ENCODE results near the gene OSBP.

GRCh38 chr11:59542142-59542810 lies 73.3 kb downstream of the OSBP start:
- no peak for TF ChIP-seq CTCF (IDR thresholded peaks at IDR 0.05)
- TF ChIP-seq ZNF671 (CRISPR knock-in tag; IDR thresholded peaks at IDR 0.05), result no peak
- TF ChIP-seq FOXP4 (CRISPR knock-in tag; IDR thresholded peaks at IDR 0.05), result no peak
- TF ChIP-seq CBFB (CRISPR knock-in tag; IDR thresholded peaks at IDR 0.05; ENCODE audit: low read depth), result no peak
- TF ChIP-seq NR2C2 (CRISPR knock-in tag; IDR thresholded peaks at IDR 0.05), result no peak
- TF ChIP-seq TEAD1 (CRISPR knock-in tag; IDR thresholded peaks at IDR 0.05), result no peak
- TF ChIP-seq IRF2 (CRISPR knock-in tag; IDR thresholded peaks at IDR 0.05; ENCODE audit: borderline replicate concordance, low read depth), result no peak
